ENCODE data around the gene TIMM29.

DNA sequence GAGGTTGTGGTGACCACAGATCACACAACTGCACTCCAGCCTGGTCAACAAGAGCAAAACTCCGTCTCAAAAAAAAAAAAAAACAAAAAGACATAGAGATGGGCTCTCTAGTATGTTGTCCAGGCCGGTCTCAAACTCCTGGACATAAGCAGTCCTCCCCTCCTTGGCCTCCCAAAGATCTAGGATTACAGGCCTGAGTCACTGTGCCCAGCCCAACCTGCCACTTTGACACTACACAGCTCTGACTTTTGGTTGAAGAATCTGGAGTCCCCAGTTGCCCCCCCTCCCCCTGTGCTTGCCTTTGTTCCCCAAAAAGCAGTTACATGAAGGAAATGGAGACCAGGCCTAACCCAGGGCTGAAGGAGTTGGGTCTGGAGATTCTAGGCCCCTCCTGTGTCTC is 44.3 kb upstream of the TIMM29 start:
- TF ChIP-seq CTCF (IDR thresholded peaks at IDR 0.05; ENCODE audit: low read depth, low read length), result no peak
- no peak for TF ChIP-seq EZH2phosphoT487 (IDR thresholded peaks at IDR 0.05; ENCODE audit: low read depth)
